CD4-positive, alpha-beta T cell treated with Interleukin-21 for 1 hour (primary cell): ENCODE results near the gene DDX21.
"Not testable (repeated sequence)": the region's sequence is repeated elsewhere in the genome, so short reads cannot be mapped to it uniquely, and the experiment has no call there.

Experiments
- DNase-seq: peaks from one replicate; pipeline ENCODE4 v3.0.0-alpha.2; 2020

The DDX21 gene

DNA sequence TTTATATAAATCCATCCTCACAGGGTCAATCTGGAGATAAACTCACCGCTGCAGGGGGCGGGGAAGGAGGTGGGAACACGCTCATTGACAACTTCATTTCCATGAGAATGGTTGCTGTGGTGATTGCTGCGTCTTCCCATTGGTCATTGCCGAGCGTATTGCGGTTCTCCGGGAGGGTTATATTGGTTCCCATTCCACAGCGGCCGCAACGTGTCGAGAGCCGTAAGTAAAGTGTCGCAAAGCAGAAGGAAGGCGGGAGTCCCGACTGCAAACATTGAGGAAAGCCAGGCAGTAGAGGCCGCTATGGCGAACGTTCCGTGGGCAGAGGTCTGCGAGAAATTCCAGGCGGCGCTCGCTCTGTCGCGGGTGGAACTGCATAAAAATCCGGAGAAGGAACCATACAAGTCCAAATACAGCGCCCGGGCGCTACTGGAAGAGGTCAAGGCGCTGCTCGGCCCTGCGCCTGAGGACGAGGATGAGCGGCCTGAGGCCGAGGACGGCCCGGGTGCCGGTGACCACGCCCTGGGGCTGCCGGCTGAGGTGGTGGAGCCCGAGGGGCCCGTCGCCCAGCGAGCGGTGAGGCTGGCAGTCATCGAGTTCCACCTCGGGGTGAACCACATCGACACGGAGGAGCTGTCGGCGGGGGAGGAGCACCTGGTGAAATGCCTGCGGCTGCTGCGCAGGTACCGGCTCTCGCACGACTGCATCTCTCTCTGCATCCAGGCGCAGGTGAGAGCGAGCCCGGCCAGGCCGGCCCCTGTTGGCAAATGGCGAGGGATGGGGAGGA is 32.8 kb downstream of the DDX21 start, which contains the start of gene KIFBP:
Gene KIFBP (plus strand): TSS at position 274 of the 787 bp plus-strand sequence. CDS start 30 bp downstream, at position 304.
- peak; percentile 89 for DNase-seq

DNA sequence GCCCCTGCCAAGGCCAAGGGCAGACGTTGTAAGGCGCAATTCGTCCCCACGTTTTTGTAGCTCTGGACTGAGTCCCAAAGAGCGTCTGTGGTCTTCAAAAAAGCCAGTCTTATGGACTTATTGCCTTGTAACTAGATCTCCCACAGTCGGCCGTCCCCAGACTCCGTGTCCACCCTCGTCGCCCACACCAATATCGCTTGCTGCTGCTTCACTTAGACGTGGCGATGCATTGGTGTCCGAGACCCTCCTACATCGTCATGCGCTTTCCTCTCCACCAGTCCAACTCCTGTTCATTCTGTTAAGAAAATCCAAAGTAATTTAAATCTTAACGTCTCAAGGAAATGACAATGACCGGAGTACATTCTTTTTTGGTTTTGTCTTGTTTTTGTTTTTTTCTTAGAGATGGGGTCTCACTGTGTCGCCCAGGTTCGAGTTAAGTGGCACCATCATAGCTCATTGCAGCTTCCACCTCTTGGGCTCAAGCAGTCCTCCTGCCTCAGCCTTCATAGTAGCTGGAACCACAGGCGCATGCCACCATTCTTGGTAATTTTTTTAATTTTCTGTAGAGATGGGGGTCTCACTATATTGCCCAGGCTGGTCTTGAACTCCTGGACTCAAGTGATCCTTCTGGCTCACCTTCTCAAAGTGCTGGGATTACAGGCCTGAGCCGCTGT is 33.5 kb downstream of the DDX21 start:
- no peak for DNase-seq

DNA sequence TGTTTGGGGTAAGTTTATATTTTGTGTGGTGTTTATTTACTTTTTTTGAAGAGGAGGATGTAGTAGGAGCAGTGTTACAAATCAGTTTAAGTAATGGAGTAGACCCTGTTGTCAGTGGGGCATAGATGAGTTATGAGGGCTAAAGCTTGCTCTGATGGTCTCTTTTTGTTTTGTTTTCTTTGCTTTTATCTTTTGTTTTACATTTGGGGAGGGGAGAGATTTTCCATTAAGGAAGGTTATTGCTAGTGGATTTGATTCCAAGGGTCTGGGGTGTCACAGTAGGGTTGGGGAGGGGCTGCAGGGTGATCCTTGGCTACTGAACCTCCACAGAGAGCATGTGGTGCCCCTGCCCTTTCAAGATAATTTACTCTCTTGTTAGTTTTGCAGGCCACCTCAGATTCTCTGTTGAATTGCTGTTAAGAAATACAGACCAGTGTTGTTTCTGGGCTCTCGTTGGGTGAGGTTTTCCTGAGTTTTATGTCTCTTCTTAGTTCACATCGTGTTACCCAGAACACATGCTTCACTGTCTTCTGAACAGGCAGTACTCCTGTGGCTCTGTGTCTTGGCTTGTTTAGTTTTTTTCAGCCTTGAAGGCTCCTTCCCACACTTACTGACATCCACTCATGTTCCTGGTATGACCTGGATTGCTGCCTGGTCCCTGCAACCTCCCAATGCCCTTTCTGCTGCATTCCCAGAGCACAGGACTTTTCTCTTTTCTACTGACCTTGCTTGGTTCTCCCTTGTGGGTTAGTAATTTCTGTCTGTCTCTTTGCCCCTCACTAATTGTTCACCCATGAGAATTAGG is 36.9 kb downstream of the DDX21 start:
- no peak for DNase-seq

DNA sequence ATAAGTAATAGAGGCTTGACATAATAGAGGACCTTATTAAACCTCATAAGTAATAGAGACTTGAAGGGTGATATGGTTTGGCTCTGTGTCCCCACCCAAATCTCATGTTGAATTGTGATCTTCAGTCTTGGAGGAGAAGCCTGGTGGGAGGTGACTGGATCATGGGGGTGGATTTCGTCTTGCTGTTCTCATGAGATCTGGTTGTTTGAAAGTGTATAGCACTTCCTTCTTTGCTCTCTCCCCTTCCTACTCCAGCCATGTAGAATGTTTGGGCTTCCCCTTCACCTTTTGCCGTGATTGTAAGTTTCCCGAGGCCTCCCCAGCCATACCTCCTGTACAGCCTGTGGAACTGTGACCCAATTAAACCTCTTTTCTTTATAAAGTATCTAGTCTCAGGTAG is 41.2 kb downstream of the DDX21 start:
- DNase-seq = no peak

DNA sequence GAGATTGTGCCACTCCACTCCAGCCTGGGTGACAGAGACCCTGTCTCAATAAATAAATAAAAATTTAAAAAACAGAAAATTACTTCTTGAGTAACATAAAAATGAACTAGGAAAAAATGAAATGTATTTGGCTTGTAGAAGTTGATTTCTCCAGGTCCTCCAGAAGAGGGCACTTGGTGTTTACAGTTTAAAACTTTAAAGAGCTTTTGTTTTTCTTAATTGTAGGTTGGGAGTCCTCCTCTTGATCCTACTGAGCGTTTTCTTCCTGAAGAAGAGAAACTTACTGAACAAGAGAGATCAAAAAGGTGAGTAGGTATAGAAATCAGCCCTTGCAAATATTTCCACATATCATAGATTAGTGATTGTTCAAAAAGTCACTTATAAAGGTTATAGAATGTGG is 48.9 kb downstream of the DDX21 start:
- DNase-seq = peak; percentile 71

DNA sequence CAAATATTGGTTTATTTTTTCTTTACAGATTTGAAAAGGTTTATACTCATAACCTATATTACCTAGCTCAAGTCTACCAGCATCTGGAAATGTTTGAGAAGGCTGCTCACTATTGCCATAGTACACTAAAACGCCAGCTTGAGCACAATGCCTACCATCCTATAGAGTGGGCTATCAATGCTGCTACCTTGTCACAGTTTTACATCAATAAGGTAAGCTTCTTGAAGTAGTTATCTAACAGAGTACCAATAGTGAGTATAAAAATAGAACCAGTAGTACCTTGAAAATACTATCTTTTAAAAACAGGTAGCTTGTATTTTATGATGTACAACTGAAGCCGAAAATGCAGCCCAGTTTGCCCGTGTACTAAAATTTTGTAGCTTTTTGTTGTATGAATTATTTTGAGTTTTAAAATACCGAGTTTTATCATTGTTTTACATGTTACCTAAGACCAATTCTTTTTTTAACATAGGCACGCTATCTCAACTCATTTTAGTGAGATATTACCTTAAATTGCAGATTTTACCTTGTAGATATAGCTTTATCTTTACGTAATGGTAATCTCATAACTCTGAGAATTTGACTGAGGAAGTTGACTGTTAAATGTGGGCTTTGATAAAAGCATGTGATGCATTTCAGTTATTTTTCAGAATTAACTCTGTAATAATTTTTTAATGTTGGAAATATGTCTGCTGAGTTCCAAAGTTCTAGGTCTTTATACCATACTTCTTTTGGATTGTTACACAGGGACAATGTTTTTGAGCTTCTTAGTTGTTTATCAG is 49.9 kb downstream of the DDX21 start:
- DNase-seq = no peak

DNA sequence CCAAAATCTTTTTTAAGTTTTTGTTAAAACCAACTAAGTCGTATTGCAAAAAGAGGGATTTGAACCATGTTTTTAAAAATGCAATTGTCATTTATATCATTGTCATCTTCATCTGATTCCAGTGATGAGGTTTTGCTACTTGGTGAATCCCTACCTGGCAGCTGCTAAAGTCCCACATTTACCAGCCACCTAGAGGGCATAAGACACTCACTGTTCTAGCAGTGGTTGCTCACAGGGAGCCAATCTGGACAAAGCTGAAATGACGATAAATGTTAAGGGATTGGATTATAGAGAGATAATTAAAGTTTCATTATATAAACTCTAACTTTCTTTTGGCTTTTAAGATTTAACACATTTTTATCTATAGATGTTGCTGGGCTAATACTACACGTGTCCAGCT is 51.3 kb downstream of the DDX21 start:
- DNase-seq = no peak

DNA sequence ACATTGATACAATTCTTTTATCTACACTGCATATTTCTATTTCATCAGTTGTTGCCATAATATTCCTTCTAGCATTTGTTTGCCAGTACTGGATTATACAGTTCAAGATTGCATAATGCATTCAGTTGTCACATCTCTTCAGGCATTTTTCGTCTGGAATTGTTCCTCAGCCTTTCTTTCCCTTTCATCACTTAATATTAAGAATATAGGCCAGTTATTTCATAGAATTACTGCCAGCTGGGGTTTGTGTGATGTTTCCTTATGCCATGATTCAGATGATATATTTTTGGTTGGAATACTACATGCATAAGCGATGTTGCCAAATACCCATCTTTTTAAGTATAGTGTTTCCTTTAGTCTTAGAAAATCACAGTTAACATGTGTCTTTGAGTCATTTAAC is 53.4 kb downstream of the DDX21 start:
- no peak for DNase-seq

DNA sequence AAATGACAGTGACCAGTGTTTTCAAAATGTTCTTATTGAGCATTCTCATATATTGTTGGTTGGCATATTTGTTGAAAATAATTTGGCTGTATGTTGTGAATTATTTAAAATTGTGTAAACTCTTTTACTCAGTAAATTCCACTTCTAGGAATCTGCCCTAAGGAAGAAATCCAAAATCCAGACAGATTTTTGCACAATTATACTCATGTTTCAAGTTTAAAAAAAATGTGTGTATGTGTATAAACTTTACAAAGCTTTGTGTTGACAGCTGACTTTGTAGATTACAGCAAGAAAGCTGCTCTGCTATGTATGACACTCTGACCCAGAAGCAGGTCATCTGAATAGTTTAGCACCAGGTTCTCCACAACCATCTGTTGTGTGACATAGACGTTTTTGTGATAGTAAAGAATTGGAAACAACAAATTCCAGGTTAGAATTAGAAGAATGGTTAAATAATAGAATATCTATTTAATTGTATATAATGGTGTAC is 54.2 kb downstream of the DDX21 start:
- DNase-seq = no peak

DNA sequence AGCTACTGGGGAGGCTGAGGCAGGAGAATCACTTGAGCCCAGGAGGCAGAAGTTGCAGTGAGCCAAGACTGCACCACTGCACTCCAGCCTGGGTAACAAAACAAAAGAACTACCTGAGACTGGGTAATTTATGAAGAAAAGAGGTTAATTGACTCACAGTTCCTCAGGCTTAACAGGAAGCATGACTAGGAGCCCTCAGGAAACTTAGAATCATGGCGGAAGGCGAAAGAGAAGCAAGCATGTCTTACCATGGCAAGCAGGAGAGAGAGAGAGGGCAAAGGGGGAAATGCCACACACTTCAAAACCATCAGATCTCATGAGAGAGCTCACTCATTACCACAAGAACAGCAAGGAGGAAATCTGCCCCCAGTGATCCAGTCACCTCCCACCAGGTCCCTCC is 56.8 kb downstream of the DDX21 start:
- not testable (repeated sequence) for DNase-seq

DNA sequence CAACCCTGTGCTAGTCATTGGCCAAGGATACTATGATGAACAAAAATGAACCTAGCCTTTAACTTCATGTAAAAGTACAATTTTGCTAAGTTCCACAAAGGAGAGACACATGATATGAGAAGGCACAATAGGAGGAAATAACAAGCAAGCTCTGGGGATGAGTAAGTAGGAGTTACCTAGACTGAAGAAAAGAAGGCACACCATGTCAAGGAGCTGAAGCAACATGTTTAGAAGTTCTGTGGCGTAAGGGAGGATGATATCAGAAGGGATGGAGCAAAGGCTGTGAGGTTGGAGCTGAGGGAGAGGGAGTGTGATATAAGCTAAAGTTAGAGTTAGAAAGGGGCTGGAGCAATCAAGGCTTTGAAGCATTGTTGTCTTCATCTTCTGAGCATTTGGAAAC is 58.2 kb downstream of the DDX21 start:
- no peak for DNase-seq

DNA sequence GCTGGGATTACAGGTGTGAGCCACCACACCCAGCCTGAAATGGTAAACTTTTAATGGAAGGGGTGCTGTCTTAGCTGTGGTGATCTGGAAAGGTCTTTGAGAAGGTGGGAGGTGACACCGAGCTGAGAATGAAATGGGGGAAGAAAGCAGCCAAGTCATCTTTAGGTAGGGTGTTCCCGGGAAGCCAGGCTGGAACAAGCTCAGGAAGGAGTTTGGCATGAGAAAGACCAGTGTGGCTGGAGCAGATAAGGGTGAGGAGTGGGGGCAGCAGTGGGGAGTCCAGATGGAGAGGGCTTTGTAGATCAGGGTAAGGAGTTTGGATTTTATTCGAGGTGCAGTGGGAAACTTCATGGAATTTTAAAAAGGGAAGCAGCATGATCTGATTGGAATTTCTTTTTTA is 62.6 kb downstream of the DDX21 start:
- no peak for DNase-seq

DNA sequence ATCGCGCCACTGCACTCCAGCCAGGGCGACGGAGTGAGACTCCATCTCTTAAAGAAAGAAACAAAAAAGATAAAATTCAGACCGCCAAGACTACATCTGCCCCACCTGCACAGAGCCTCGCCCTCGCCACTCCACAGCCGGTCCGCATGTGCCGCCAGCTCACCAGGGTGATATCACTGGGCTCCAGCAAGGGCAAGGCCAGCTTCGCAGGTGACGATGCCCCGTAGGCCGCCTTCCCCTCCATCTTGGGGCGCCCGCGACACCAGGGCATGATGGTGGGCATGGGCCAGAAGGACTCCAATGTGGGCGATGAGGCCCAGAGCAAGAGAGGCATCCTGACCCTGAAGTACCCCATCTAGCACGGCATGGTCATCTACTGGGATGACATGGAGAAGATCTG is 66.6 kb downstream of the DDX21 start:
- DNase-seq = no peak

DNA sequence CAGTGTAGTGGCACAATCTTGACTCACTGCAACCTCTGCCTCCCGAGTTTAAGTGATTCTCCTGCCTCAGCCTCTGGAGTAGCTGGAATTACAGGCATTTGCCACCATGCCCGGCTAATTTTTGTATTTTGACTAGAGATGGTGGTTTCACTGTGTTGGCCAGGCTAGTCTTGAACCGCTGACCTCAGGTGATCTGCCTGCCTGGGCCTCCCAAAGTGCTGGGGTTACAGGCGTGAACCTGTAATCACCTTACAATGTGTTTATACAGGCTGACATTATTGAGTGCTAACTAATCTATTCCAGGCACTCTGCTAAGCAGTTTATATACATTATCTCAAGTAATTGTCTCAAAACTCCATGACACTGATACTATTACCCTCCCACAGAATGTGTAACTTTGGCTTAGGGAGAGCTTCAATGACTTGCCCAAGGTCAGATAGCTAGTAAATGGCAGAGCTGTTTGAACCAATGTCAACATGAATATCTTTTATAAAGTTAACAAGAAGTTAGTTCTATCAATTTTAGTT is 69.5 kb downstream of the DDX21 start:
- no peak for DNase-seq

DNA sequence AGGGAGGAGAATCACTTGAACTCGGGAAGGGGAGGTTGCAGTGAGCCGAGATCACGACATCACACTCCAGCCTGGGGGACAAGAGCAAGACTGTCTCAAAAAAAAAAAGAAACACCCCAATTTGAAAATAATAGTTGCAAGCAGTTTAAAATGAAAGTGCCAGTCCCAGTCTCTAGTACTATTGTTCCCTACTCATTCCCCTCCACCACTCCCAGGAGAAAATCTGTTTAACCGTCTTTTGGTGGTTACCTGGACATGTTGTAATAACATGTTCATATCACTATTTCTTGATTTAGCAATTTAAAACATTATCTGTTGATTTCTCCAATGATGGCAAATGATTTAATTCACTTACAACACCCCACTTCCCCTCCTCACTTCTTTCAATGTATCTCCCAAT is 77.3 kb downstream of the DDX21 start:
- no peak for DNase-seq
